HepG2 (cell line): Measurements from ENCODE around the gene AUTS2. TPM values are rescaled to one million over a fixed set of nuclear protein-coding genes. Genes with fewer than 3 reads are reported as not detected.

ENCODE experiments used
- ATAC-seq: fragments of 200-7000 bp; cut with Tn5 transposase; 3 replicates; pipeline ENCODE4 v1.9.1; 2020; ENCODE audit warnings: mild to moderate bottlenecking, moderate library complexity
- BruUV-seq: library from RNA; stranded (reverse); fragments of 400-500 nt; replicated peaks from 2 replicates; lab custom pipeline; 2021; lab: Mats Ljungman, UMichigan
- CTCF ChIA-PET: fragments of 300-600 bp; formaldehyde crosslinking; extraction: SDS; loops from one replicate; lab custom pipeline; 2021; ENCODE audit warnings: low total read pairs, inconsistent platforms, low intra/inter-chr PET ratio; lab: Yijun Ruan, JAX
- POLR2A ChIA-PET: fragments of 350-600 bp; sonication (Branson Sonifier 250); formaldehyde crosslinking; loops from one replicate; lab custom pipeline; 2020; ENCODE audit warnings: antibody characterized with exemption, inconsistent platforms; lab: Yijun Ruan, JAX
- DNase-seq: peaks from one replicate; pipeline ENCODE4 v3.0.0-alpha.2; 2015; ENCODE audit warnings: low spot score
- FAIRE-seq: peaks from 3 replicates; lab custom pipeline; 2011; peaks lifted over from hg19 to GRCh38; lab: Jason Lieb, UNC
- H2AFZ ChIP-seq: one replicate; pipeline ENCODE4 v1.6.1; 2011; ENCODE audit warnings: low read length, inconsistent platforms
- H3K27ac ChIP-seq: fragments of 300-600 bp; 3 replicates; pipeline ENCODE4 v1.8.0; 2011; ENCODE audit warnings: mixed run types, mild to moderate bottlenecking, mixed read lengths, low read length, inconsistent platforms; ENCODE audit not compliant: insufficient read depth; ENCODE audit errors: extremely low read length
- H3K27me3 ChIP-seq, 2 experiments: fragments of 200-600 bp in 1 of 2; 2 replicates in 1 of 2; 3 replicates in 1 of 2; pipeline versions ENCODE4 v1.6.0 to v1.8.0; 2011; ENCODE audit warnings: low read length in 2 of 2, mild to moderate bottlenecking in 2 of 2, moderate library complexity in 2 of 2, inconsistent platforms in 1 of 2; ENCODE audit not compliant: insufficient read depth in 2 of 2, control insufficient read depth in 1 of 2
- H3K36me3 ChIP-seq, 2 experiments: fragments of 200-600 bp in 1 of 2; replicated peaks in 1 of 2; 2 replicates in 1 of 2; 3 replicates in 1 of 2; pipeline versions ENCODE4 v1.5.1 to v1.8.0; 2011; ENCODE audit warnings: low read length in 2 of 2, inconsistent platforms in 1 of 2; ENCODE audit not compliant: insufficient read depth in 2 of 2, control insufficient read depth in 1 of 2
- H3K4me1 ChIP-seq: 2 replicates; pipeline ENCODE4 v1.5.1; 2012; ENCODE audit warnings: low read length, inconsistent platforms; ENCODE audit not compliant: insufficient read depth
- H3K4me2 ChIP-seq: 2 replicates; pipeline ENCODE4 v1.6.0; 2011; ENCODE audit warnings: low read depth, low read length, inconsistent platforms
- H3K4me3 ChIP-seq, 3 experiments: fragments of 200-600 bp in 1 of 3; sonication (generic), shearing (Covaris generic) in 1 of 3; replicated peaks in 1 of 3; 2 replicates each; pipeline ENCODE4 v1.5.1; 2011 to 2016; ENCODE audit warnings: low read length in 3 of 3, inconsistent platforms in 2 of 3, low read depth in 2 of 3, mild to moderate bottlenecking in 2 of 3, control low read depth in 1 of 3, mixed read lengths in 1 of 3; ENCODE audit not compliant: insufficient read depth in 1 of 3
- H3K79me2 ChIP-seq: one replicate; pipeline ENCODE4 v1.6.1; 2011; ENCODE audit warnings: low read length, inconsistent platforms; ENCODE audit not compliant: insufficient read depth
- H3K9ac ChIP-seq: 2 replicates; pipeline ENCODE4 v1.6.0; 2011; ENCODE audit warnings: mild to moderate bottlenecking, low read depth, low read length, inconsistent platforms; ENCODE audit not compliant: insufficient read depth
- H3K9me3 ChIP-seq: 2 replicates; pipeline ENCODE4 v1.5.1; 2012; ENCODE audit warnings: mild to moderate bottlenecking, low read length
- H4K20me1 ChIP-seq: 2 replicates; pipeline ENCODE4 v1.6.0; 2011; ENCODE audit warnings: inconsistent platforms, mild to moderate bottlenecking, low read length, moderate library complexity; ENCODE audit not compliant: insufficient read depth
- ARNT ChIP-seq: fragments of 450-650 bp; IDR thresholded peaks from 2 replicates; pipeline ENCODE4 v1.6.1; 2017
- FOSL1 ChIP-seq: sonication (generic); formaldehyde crosslinking; IDR thresholded peaks from 2 replicates; pipeline ENCODE4 v1.9.0; 2021; ENCODE audit warnings: missing genetic modification reagents, borderline replicate concordance
- HMGXB4 ChIP-seq, 2 experiments: sonication (generic) in 1 of 2; formaldehyde crosslinking in 1 of 2; IDR thresholded peaks; 2 replicates each; pipeline versions ENCODE4 v1.4.0 to v1.6.1; 2018 to 2020; ENCODE audit warnings: missing genetic modification reagents in 2 of 2, borderline replicate concordance in 1 of 2, low read depth in 1 of 2, mild to moderate bottlenecking in 1 of 2, missing biosample characterization in 1 of 2
- MBNL3 ChIP-seq: fragments of 250-450 bp; sonication (Bioruptor Pico); conservative IDR thresholded peaks from 2 replicates; pipeline ENCODE4 v1.8.0; 2022; ENCODE audit warnings: mild to moderate bottlenecking, inconsistent platforms
- PBX3 ChIP-seq: sonication (generic); formaldehyde crosslinking; IDR thresholded peaks from 2 replicates; pipeline ENCODE4 v1.8.1; 2023; ENCODE audit warnings: missing genetic modification reagents, inconsistent platforms, borderline replicate concordance
- PCBP2 ChIP-seq: fragments of 200-400 bp; formaldehyde crosslinking; optimal IDR thresholded peaks from 2 replicates; pipeline ENCODE3; 2018; ENCODE audit warnings: low read length, low read depth; ENCODE audit not compliant: poor library complexity, severe bottlenecking
- POLR2A ChIP-seq, 2 experiments: IDR thresholded peaks; 2 replicates each; pipeline ENCODE4 v1.6.1; 2011; ENCODE audit warnings: low read depth in 2 of 2, low read length in 2 of 2, mild to moderate bottlenecking in 1 of 2, moderate library complexity in 1 of 2; ENCODE audit not compliant: insufficient read depth in 1 of 2
- SETDB1 ChIP-seq: sonication (generic); formaldehyde crosslinking; IDR thresholded peaks from 2 replicates; pipeline ENCODE4 v1.5.1; 2020; ENCODE audit warnings: missing genetic modification reagents, mild to moderate bottlenecking, borderline replicate concordance
- ZFP82 ChIP-seq: sonication (generic); formaldehyde crosslinking; IDR thresholded peaks from 2 replicates; pipeline ENCODE4 v1.5.1; 2020; ENCODE audit warnings: mild to moderate bottlenecking, missing genetic modification reagents, borderline replicate concordance
- ZMAT3 ChIP-seq: sonication (generic); formaldehyde crosslinking; conservative IDR thresholded peaks from 2 replicates; pipeline ENCODE4 v1.7.0; 2021; ENCODE audit warnings: missing genetic modification reagents
- ZNF160 ChIP-seq: sonication (generic); formaldehyde crosslinking; IDR thresholded peaks from 2 replicates; pipeline ENCODE4 v1.8.0; 2022; ENCODE audit warnings: mild to moderate bottlenecking, inconsistent platforms, missing genetic modification reagents
- ZNF256 ChIP-seq: sonication (generic); formaldehyde crosslinking; conservative IDR thresholded peaks from 2 replicates; pipeline ENCODE4 v1.4.0; 2020; ENCODE audit warnings: missing genetic modification reagents
- ZNF468 ChIP-seq: sonication (generic); formaldehyde crosslinking; IDR thresholded peaks from 2 replicates; pipeline ENCODE4 v1.8.0; 2022; ENCODE audit warnings: mild to moderate bottlenecking, moderate library complexity, missing genetic modification reagents
- ZNF546 ChIP-seq: sonication (generic); formaldehyde crosslinking; conservative IDR thresholded peaks from 2 replicates; pipeline ENCODE4 v1.8.1; 2023; ENCODE audit warnings: mild to moderate bottlenecking, missing genetic modification reagents
- ZNF772 ChIP-seq: sonication (generic); formaldehyde crosslinking; IDR thresholded peaks from 2 replicates; pipeline ENCODE4 v1.5.0; 2020; ENCODE audit warnings: mild to moderate bottlenecking, missing genetic modification reagents
- WGBS: methylation state at CpG from one replicate; pipeline ENCODE4 v1.1.6; 2017; ENCODE audit warnings: low lambda C conversion rate; 5-methylcytosine and 5-hydroxymethylcytosine counted together
- in situ Hi-C: cut with HindIII; loops from 2 replicates; pipeline ENCODE4 v1.10.0; 2017; ENCODE audit warnings: low pct_unique_long_range_greater_than_20kb; ENCODE audit not compliant: extremely low pct_ligation_motif_present
- intact Hi-C: fragments of 100-400 bp; cut with micrococcal nuclease; formaldehyde crosslinking; loops from one replicate; pipeline ENCODE4 v1.10.0; 2022; ENCODE audit not compliant: unreplicated experiment
- polyA plus RNA-seq, 8 experiments: library from polyadenylated mRNA; depleted of rRNA in 3 of 8; stranded (reverse) in 7 of 8; unstranded in 1 of 8; fragments of >200 nt; fragmentation: Illumina TruSeq in 4 of 8; extraction: Trizol in 4 of 8; gene quantifications; 2 replicates each; pipeline versions ENCODE4 v1.2.1 to v1.2.3, GENCODE V29; 2011 to 2016; ENCODE audit warnings: low read depth in 4 of 8, missing spikeins in 1 of 8, mixed read lengths in 1 of 8; ENCODE audit not compliant: insufficient read depth in 1 of 8
- total RNA-seq, 5 experiments: library from RNA; depleted of rRNA; stranded (reverse); fragments of >200 nt; fragmentation: Illumina TruSeq; extraction: Trizol; gene quantifications; 2 replicates each; pipeline ENCODE4 v1.2.3, GENCODE V29; 2016; ENCODE audit warnings: low read depth in 1 of 5

The AUTS2 gene
- total and polyA plus RNA-seq, 2 of the 13 experiments (the other 11 are each of a cell fraction or from before 2014, with no cell fraction given): 0.38 TPM; not detected in 1

GRCh38 chr7:70504254-70504653 lies 906.0 kb downstream of the AUTS2 start:
- Histone ChIP-seq H3K4me2 (no peak overlapping the region), H3K27me3 (no peaks in the 10 kb centered on the region), H3K9me3 (no peaks in the 10 kb centered on the region), H3K27ac (no peak overlapping the region), H3K36me3 (no peaks in the 10 kb centered on the region), H3K4me1 (no peaks in the 10 kb centered on the region), H4K20me1 (no peaks in the 10 kb centered on the region), H3K9ac (no peak overlapping the region), H3K4me3 (no peak overlapping the region), H3K79me2 (no peaks in the 10 kb centered on the region), H2AFZ (no peak overlapping the region)
- BruUV-seq: no TSS peak
- in situ Hi-C loops (no loop called here), intact Hi-C loops (no loop called here)
- CTCF ChIA-PET: no interaction called here
- DNase-seq (no peak), FAIRE-seq (no peak), ATAC-seq (no peak)
- POLR2A ChIA-PET: no interaction called here
- no peak for TF ChIP-seq POLR2A (IDR thresholded peaks at IDR 0.05; ENCODE audit: insufficient read depth in 1 of 2, low read depth in 2 of 2, low read length in 2 of 2)
- TF ChIP-seq ARNT: no peak
- TF ChIP-seq ZMAT3 (CRISPR knock-in tag): no peak
- no peak for TF ChIP-seq ZNF468 (CRISPR knock-in tag)
- TF ChIP-seq ZNF256 (CRISPR knock-in tag): no peak
- WGBS: 46% methylated on average over 6 of the region's 6 CpGs

GRCh38 chr7:70505468-70505867 lies 907.2 kb downstream of the AUTS2 start:
- no TSS peak for BruUV-seq
- no peaks in the 10 kb centered on the region for H3K79me2 ChIP-seq
- ATAC-seq (no peak), DNase-seq (no peak), FAIRE-seq (no peak)
- H3K4me3 ChIP-seq: no peak overlapping the region
- no peaks in the 10 kb centered on the region for H3K36me3 ChIP-seq
- in situ Hi-C loops: no loop called here
- H2AFZ ChIP-seq: no peak overlapping the region
- H4K20me1 ChIP-seq: no peaks in the 10 kb centered on the region
- CTCF ChIA-PET: no interaction called here
- no peaks in the 10 kb centered on the region for H3K4me1 ChIP-seq
- WGBS: 45% methylated on average over 2 of the region's 6 CpGs
- no peak overlapping the region for H3K4me2 ChIP-seq
- H3K27ac ChIP-seq: no peak overlapping the region
- H3K9ac ChIP-seq: no peak overlapping the region
- intact Hi-C loops: no loop called here
- H3K9me3 ChIP-seq: no peaks in the 10 kb centered on the region
- no peaks in the 10 kb centered on the region for H3K27me3 ChIP-seq
- POLR2A ChIA-PET: no interaction called here
- TF ChIP-seq FOSL1 (CRISPR knock-in tag) (no peak), ZNF546 (no peak), PCBP2 (no peak), ZFP82 (CRISPR knock-in tag) (no peak), SETDB1 (CRISPR knock-in tag) (no peak), HMGXB4 (CRISPR knock-in tag; IDR thresholded peaks at IDR 0.05; ENCODE audit: borderline replicate concordance in 1 of 2, low read depth in 1 of 2) (no peak), ZNF160 (CRISPR knock-in tag) (no peak), ZNF772 (CRISPR knock-in tag) (no peak), PBX3 (CRISPR knock-in tag) (no peak), MBNL3 (CRISPR knock-in tag) (no peak)
